HEK293 (cell line): ENCODE data around the gene PRUNE1.
A peak's percentile ranks its signal among the peaks of the same experiment; 100 is the strongest.

Experiments
- CTCF ChIA-PET: fragments of 350-600 bp; formaldehyde crosslinking; extraction: SDS; loops from one replicate; lab custom pipeline; 2021; ENCODE audit warnings: antibody characterized with exemption; lab: Yijun Ruan, JAX
- POLR2A ChIA-PET: fragments of 300-600 bp; formaldehyde crosslinking; extraction: SDS; loops from one replicate; lab custom pipeline; 2020; ENCODE audit warnings: antibody characterized with exemption, inconsistent platforms; lab: Yijun Ruan, JAX
- H3K27ac ChIP-seq: fragments of 200-500 bp; sonication (Bioruptor generic); 2 replicates; pipeline ENCODE4 v1.5.1; 2014; ENCODE audit warnings: low read depth, low read length, control low read depth, inconsistent platforms; ENCODE audit errors: extremely low read depth
- H3K36me3 ChIP-seq, 2 experiments: fragments of 200-500 bp in 1 of 2; sonication (Bioruptor generic) in 1 of 2; 1 replicate in 1 of 2; 2 replicates in 1 of 2; pipeline ENCODE4 v1.5.1; 2014 to 2017; ENCODE audit warnings: inconsistent platforms in 2 of 2, low read length in 2 of 2; ENCODE audit not compliant: control insufficient read depth in 2 of 2, insufficient read depth in 1 of 2
- H3K4me1 ChIP-seq: fragments of 200-500 bp; sonication (Bioruptor generic); 2 replicates; pipeline ENCODE4 v1.5.1; 2014; ENCODE audit warnings: mild to moderate bottlenecking, low read length, inconsistent platforms; ENCODE audit not compliant: control insufficient read depth, insufficient read depth
- H3K4me3 ChIP-seq: 2 replicates; pipeline ENCODE4 v1.5.1; 2011; ENCODE audit warnings: low read depth, mild to moderate bottlenecking, control low read depth, low read length, moderate library complexity
- H3K9me3 ChIP-seq: fragments of 200-500 bp; sonication (Bioruptor generic); 2 replicates; pipeline ENCODE4 v1.5.1; 2014; ENCODE audit warnings: low read depth, low read length, inconsistent platforms; ENCODE audit not compliant: control insufficient read depth, insufficient read depth
- FEZF1 ChIP-seq: fragments of 450-650 bp; formaldehyde crosslinking; IDR thresholded peaks from 2 replicates; pipeline ENCODE4 v1.5.1; 2016; ENCODE audit warnings: missing biosample characterization, missing genetic modification characterization
- HOXC10 ChIP-seq: sonication (generic); formaldehyde crosslinking; IDR thresholded peaks from 2 replicates; pipeline ENCODE4 v1.8.1; 2023; ENCODE audit warnings: mild to moderate bottlenecking, missing genetic modification reagents
- HOXD13 ChIP-seq: sonication (generic); formaldehyde crosslinking; IDR thresholded peaks from 2 replicates; pipeline ENCODE4 v1.8.0; 2022; ENCODE audit warnings: missing genetic modification reagents, borderline replicate concordance
- ZBTB26 ChIP-seq: fragments of 450-650 bp; formaldehyde crosslinking; optimal IDR thresholded peaks from 2 replicates; pipeline ENCODE3; 2016; ENCODE audit warnings: missing biosample characterization, mild to moderate bottlenecking, missing genetic modification characterization
- ZFHX2 ChIP-seq: fragments of 450-650 bp; formaldehyde crosslinking; conservative IDR thresholded peaks from 2 replicates; pipeline ENCODE4 v1.5.1; 2016; ENCODE audit warnings: missing biosample characterization, missing genetic modification characterization
- ZNF214 ChIP-seq: fragments of 450-650 bp; formaldehyde crosslinking; IDR thresholded peaks from 2 replicates; pipeline ENCODE4 v1.5.1; 2017; ENCODE audit warnings: missing biosample characterization, mild to moderate bottlenecking, missing genetic modification characterization, borderline replicate concordance
- ZNF362 ChIP-seq: fragments of 450-650 bp; formaldehyde crosslinking; IDR thresholded peaks from 2 replicates; pipeline ENCODE4 v1.5.1; 2016; ENCODE audit warnings: missing biosample characterization, missing genetic modification characterization
- ZNF433 ChIP-seq: fragments of 450-650 bp; formaldehyde crosslinking; IDR thresholded peaks from 2 replicates; pipeline ENCODE4 v1.5.1; 2016; ENCODE audit warnings: missing biosample characterization, missing genetic modification characterization, low read depth
- ZNF518A ChIP-seq: fragments of 450-650 bp; formaldehyde crosslinking; conservative IDR thresholded peaks from 2 replicates; pipeline ENCODE4 v1.5.1; 2016; ENCODE audit warnings: low read depth, missing biosample characterization, missing genetic modification characterization
- ZNF558 ChIP-seq: fragments of 450-650 bp; formaldehyde crosslinking; IDR thresholded peaks from 2 replicates; pipeline ENCODE4 v1.5.1; 2016; ENCODE audit warnings: missing biosample characterization, missing genetic modification characterization
- ZNF561 ChIP-seq: fragments of 450-650 bp; IDR thresholded peaks from 2 replicates; pipeline ENCODE4 v1.5.1; 2018; ENCODE audit warnings: missing biosample characterization, missing genetic modification characterization, borderline replicate concordance
- ZNF654 ChIP-seq: fragments of 450-650 bp; formaldehyde crosslinking; IDR thresholded peaks from 2 replicates; pipeline ENCODE4 v1.5.1; 2016; ENCODE audit warnings: low read depth, missing biosample characterization, missing genetic modification characterization
- ZNF660 ChIP-seq: fragments of 450-650 bp; IDR thresholded peaks from 2 replicates; pipeline ENCODE4 v1.5.1; 2018; ENCODE audit warnings: missing biosample characterization, mild to moderate bottlenecking, missing genetic modification characterization
- ZNF701 ChIP-seq: fragments of 450-650 bp; formaldehyde crosslinking; IDR thresholded peaks from 2 replicates; pipeline ENCODE4 v1.5.1; 2016; ENCODE audit warnings: missing biosample characterization, missing genetic modification characterization
- ZNF768 ChIP-seq: fragments of 450-650 bp; formaldehyde crosslinking; IDR thresholded peaks from 2 replicates; pipeline ENCODE4 v1.5.1; 2018; ENCODE audit warnings: missing biosample characterization, mild to moderate bottlenecking, missing genetic modification characterization
- TF ChIP-seq, protein P1 (sequence below): fragments of 450-650 bp; formaldehyde crosslinking; IDR thresholded peaks from 2 replicates; pipeline ENCODE4 v1.5.1; 2016; ENCODE audit warnings: missing biosample characterization, missing genetic modification characterization

PRUNE1 gene

GRCh38 chr1:150999051-150999674 is 9.1 kb upstream of the PRUNE1 start (continued):
- TF ChIP-seq ZNF518A (tag by site-specific recombination) (no peak), HOXD13 (no peak), ZNF561 (tag by site-specific recombination) (no peak), ZNF768 (tag by site-specific recombination) (no peak), FEZF1 (tag by site-specific recombination) (no peak)

DNA sequence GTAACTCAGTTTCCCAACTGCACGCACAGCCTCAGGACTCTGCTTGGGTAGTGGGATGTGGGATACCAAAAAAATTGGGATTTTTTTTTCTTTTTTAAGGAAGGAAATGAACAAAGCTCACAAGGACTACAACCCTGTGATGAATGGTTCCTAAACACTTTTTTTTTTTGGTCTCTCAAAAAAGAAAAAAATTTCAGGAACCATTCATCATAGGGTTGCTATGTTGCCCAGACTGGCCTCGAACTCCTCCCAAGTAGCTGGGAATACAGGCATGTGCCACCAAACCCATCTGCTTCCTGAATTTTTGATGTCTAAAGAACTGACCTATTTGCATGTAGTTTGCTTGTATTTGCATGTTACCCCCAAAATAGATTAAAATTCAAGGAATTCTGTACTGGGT is 8.3 kb upstream of the PRUNE1 start:
- Histone ChIP-seq H3K4me1 (no peaks in the 10 kb centered on the region), H3K27ac (no peak overlapping the region), H3K4me3 (no peak overlapping the region), H3K36me3 (peaks cover 0 to 64% of the 10 kb centered on the region in 2 experiments; a peak in 1 of 3 replicates), H3K9me3 (no peaks in the 10 kb centered on the region)
- POLR2A ChIA-PET: interaction anchor here (1.3 kb wide), 1 partner anchor 370 kb away, joined by 5 read pairs; the partner anchor contains the start of gene ENSA
- CTCF ChIA-PET: interaction anchor here (0.6 to 3.9 kb wide), 2 partner anchors 19 to 337 kb away, joined by 4 to 31 read pairs; partner anchors contain the start of gene ANXA9
- TF ChIP-seq ZNF701 (tag by site-specific recombination) (no peak), HOXC10 (no peak), ZNF558 (tag by site-specific recombination) (no peak), ZNF654 (tag by site-specific recombination) (no peak), ZNF362 (tag by site-specific recombination) (no peak), ZNF660 (tag by site-specific recombination) (no peak), ZNF214 (tag by site-specific recombination) (no peak), ZBTB26 (tag by site-specific recombination) (no peak)

DNA sequence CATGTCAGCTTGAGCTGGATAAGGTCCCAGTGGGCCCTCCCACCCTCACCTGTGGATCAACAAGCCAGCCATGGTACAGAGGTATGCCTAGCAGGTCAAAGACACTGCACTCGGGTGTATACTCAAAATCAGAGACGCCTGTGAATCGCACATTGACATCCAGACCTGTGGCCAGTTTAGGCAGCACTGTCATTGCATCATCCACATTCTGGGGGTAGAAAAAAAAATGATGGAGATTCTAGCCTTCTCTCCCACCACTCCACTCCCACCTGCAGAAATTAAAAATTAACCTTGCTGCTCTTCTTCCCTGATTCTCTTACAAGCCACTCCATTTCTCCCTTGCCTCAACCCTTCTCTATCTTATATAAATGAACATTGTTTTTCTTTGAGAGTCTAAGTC is 7.8 kb upstream of the PRUNE1 start:
- ChIA-PET CTCF (interaction anchor here (0.6 to 3.9 kb wide), 3 partner anchors 20 to 142 kb away, joined by 3 to 31 read pairs (median 4); partner anchors contain the start of gene ANXA9), POLR2A (interaction anchor here (1.3 kb wide), 1 partner anchor 371 kb away, joined by 5 read pairs; the partner anchor contains the start of gene ENSA)
- peaks cover 0 to 60% of the 10 kb centered on the region in 2 experiments; a peak in 1 of 3 replicates for H3K36me3 ChIP-seq
- no peak overlapping the region for H3K27ac ChIP-seq
- TF ChIP-seq, protein P1, sequence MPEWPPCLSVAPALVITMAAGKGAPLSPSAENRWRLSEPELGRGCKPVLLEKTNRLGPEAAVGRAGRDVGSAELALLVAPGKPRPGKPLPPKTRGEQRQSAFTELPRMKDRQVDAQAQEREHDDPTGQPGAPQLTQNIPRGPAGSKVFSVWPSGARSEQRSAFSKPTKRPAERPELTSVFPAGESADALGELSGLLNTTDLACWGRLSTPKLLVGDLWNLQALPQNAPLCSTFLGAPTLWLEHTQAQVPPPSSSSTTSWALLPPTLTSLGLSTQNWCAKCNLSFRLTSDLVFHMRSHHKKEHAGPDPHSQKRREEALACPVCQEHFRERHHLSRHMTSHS (tag by site-specific recombination): no peak
- TF ChIP-seq ZNF433 (tag by site-specific recombination) (no peak), ZFHX2 (tag by site-specific recombination) (peak; percentile 17; the same call in 1 of the 2 replicates)
- TF ChIP-seq, all 188 proteins: peak for 1
- Histone ChIP-seq H3K9me3 (no peaks in the 10 kb centered on the region), H3K4me1 (no peaks in the 10 kb centered on the region), H3K4me3 (no peak overlapping the region)
